CD14-positive monocyte (primary cell): Measurements from ENCODE around the gene GRM4. TPM values are rescaled to one million over a fixed set of nuclear protein-coding genes. Genes with fewer than 3 reads are reported as not detected.

Experiments used
- DNase-seq, 3 donors: peaks; one replicate each; pipeline ENCODE4 v3.0.0-alpha.2; 2011 to 2022
- H2AFZ ChIP-seq: 2 replicates; pipeline ENCODE4 v1.6.0; 2012; ENCODE audit warnings: mild to moderate bottlenecking, low read depth, low read length, inconsistent platforms; ENCODE audit not compliant: insufficient read depth, poor library complexity, severe bottlenecking
- H3K27ac ChIP-seq, 2 donors: 1 replicate in 1 of 2; 2 replicates in 1 of 2; pipeline ENCODE4 v1.5.1; 2012 to 2013; ENCODE audit warnings: low read length in 2 of 2, control low read depth in 1 of 2, inconsistent platforms in 1 of 2, low read depth in 1 of 2, mild to moderate bottlenecking in 1 of 2
- H3K27me3 ChIP-seq, 2 donors: one replicate each; pipeline versions ENCODE4 v1.6.0 to v1.6.1; 2011 to 2013; ENCODE audit warnings: low read length in 2 of 2; ENCODE audit not compliant: control insufficient read depth in 2 of 2, insufficient read depth in 2 of 2
- H3K36me3 ChIP-seq, 2 donors: replicated peaks in 1 of 2; 1 replicate in 1 of 2; 2 replicates in 1 of 2; pipeline versions ENCODE4 v1.5.1 to v1.6.1; 2012 to 2013; ENCODE audit warnings: low read length in 2 of 2, control low read depth in 1 of 2, inconsistent platforms in 1 of 2, mild to moderate bottlenecking in 1 of 2; ENCODE audit not compliant: insufficient read depth in 2 of 2, control insufficient read depth in 1 of 2
- H3K4me1 ChIP-seq, 2 donors: 1 replicate in 1 of 2; 2 replicates in 1 of 2; pipeline versions ENCODE4 v1.5.1 to v1.6.1; 2012 to 2013; ENCODE audit warnings: low read length in 2 of 2, control low read depth in 1 of 2, inconsistent platforms in 1 of 2, mild to moderate bottlenecking in 1 of 2, moderate library complexity in 1 of 2; ENCODE audit not compliant: insufficient read depth in 2 of 2, control insufficient read depth in 1 of 2
- H3K4me2 ChIP-seq: replicated peaks from 2 replicates; pipeline ENCODE3; 2012; ENCODE audit warnings: low read length, moderate library complexity, mild to moderate bottlenecking; ENCODE audit not compliant: poor library complexity, severe bottlenecking; ENCODE audit errors: extremely low read depth
- H3K4me3 ChIP-seq, 3 experiments: fragments of 200-600 bp in 1 of 3; sonication (generic) in 1 of 3; replicated peaks in 1 of 3; 1 replicate in 2 of 3; 2 replicates in 1 of 3; pipeline ENCODE4 v1.5.1; 2011 to 2013; ENCODE audit warnings: low read length in 3 of 3, mild to moderate bottlenecking in 3 of 3, control low read depth in 2 of 3, low read depth in 2 of 3, inconsistent platforms in 1 of 3, moderate library complexity in 1 of 3
- H3K79me2 ChIP-seq: 2 replicates; pipeline ENCODE4 v1.6.0; 2012; ENCODE audit warnings: mild to moderate bottlenecking, control low read depth, inconsistent platforms, low read length, moderate library complexity; ENCODE audit not compliant: insufficient read depth
- H3K9ac ChIP-seq: 2 replicates; pipeline ENCODE4 v1.6.0; 2017; ENCODE audit warnings: low read length, mild to moderate bottlenecking; ENCODE audit not compliant: insufficient read depth, poor library complexity, severe bottlenecking
- H3K9me3 ChIP-seq, 2 donors: replicated peaks in 1 of 2; 1 replicate in 1 of 2; 2 replicates in 1 of 2; pipeline versions ENCODE4 v1.5.1 to v1.6.1; 2012 to 2013; ENCODE audit warnings: low read length in 2 of 2, control low read depth in 1 of 2; ENCODE audit not compliant: control insufficient read depth in 1 of 2, insufficient read depth in 1 of 2
- H4K20me1 ChIP-seq: 2 replicates; pipeline ENCODE4 v1.6.0; 2012; ENCODE audit warnings: mild to moderate bottlenecking, low read length, control low read depth, moderate library complexity; ENCODE audit not compliant: insufficient read depth
- H3K27ac Mint-ChIP-seq, 7 donors: one replicate each; pipeline ENCODE4 v1.8.0; 2020; ENCODE audit warnings: mild to moderate bottlenecking in 7 of 7, mixed read lengths in 7 of 7, moderate library complexity in 6 of 7, inconsistent platforms in 2 of 7
- H3K27me3 Mint-ChIP-seq, 3 donors: one replicate each; pipeline ENCODE4 v1.8.0; 2021 to 2022; ENCODE audit warnings: low read depth in 3 of 3, mild to moderate bottlenecking in 3 of 3, mixed read lengths in 3 of 3, moderate library complexity in 3 of 3, inconsistent platforms in 1 of 3
- H3K36me3 Mint-ChIP-seq, 2 donors: one replicate each; pipeline ENCODE4 v1.8.0; 2020; ENCODE audit warnings: mixed read lengths in 2 of 2, inconsistent platforms in 1 of 2, mild to moderate bottlenecking in 1 of 2
- H3K4me1 Mint-ChIP-seq: one replicate; pipeline ENCODE4 v1.8.0; 2020; ENCODE audit warnings: mild to moderate bottlenecking, mixed read lengths
- H3K4me3 Mint-ChIP-seq, 2 donors: one replicate each; pipeline ENCODE4 v1.8.0; 2020; ENCODE audit warnings: mild to moderate bottlenecking in 2 of 2, mixed read lengths in 2 of 2, moderate library complexity in 1 of 2
- H3K9me3 Mint-ChIP-seq, 7 donors: one replicate each; pipeline ENCODE4 v1.8.0; 2020 to 2022; ENCODE audit warnings: mixed read lengths in 7 of 7, mild to moderate bottlenecking in 6 of 7, moderate library complexity in 6 of 7, inconsistent platforms in 2 of 7
- CTCF ChIP-seq: fragments of 200-600 bp; IDR thresholded peaks from one replicate; pipeline ENCODE4 v1.8.0; 2022; ENCODE audit warnings: antibody characterized with exemption, mild to moderate bottlenecking
- WGBS: methylation state at CpG from one replicate; pipeline ENCODE4 v1.1.5; 2013; ENCODE audit warnings: missing lambda C conversion rate; ENCODE audit not compliant: insufficient coverage; 5-methylcytosine and 5-hydroxymethylcytosine counted together
- intact Hi-C, 2 donors: fragments of 100-400 bp; cut with micrococcal nuclease; formaldehyde crosslinking; loops; one replicate each; pipeline versions ENCODE4 v1.15.0 to v1.15.1; 2023
- polyA plus RNA-seq, 3 donors: library from polyadenylated mRNA; depleted of rRNA in 1 of 3; unstranded in 2 of 3; stranded (reverse) in 1 of 3; fragments of 300-500 nt in 2 of 3; fragments of >200 nt in 1 of 3; fragmentation: Illumina TruSeq in 2 of 3; gene quantifications; 1 replicate in 2 of 3; 2 replicates in 1 of 3; pipeline ENCODE4 v1.2.3, GENCODE V29; 2012 to 2021

Gene GRM4
- polyA plus RNA-seq, 3 donors, result not detected

- no peaks in the 10 kb centered on the region for H3K79me2 ChIP-seq
- no peak overlapping the region for H3K27ac ChIP-seq
- H3K27me3 Mint-ChIP-seq, result peaks cover 5 to 12% (median 6%) of the 10 kb centered on the region in 3 donors
- H3K4me1 Mint-ChIP-seq, result no peaks in the 10 kb centered on the region
- intact Hi-C loops, result no loop called here
- no peaks in the 10 kb centered on the region for H3K36me3 ChIP-seq
- H3K9me3 ChIP-seq, result no peaks in the 10 kb centered on the region
- no peak for TF ChIP-seq CTCF
- H2AFZ ChIP-seq, result no peak overlapping the region
- H3K9ac ChIP-seq, result no peak overlapping the region
- peaks cover 0 to 2% (median 0%) of the 10 kb centered on the region in 7 donors for H3K9me3 Mint-ChIP-seq
- H3K27me3 ChIP-seq, result no peaks in the 10 kb centered on the region
- H3K4me2 ChIP-seq, result no peak overlapping the region
- no peak overlapping the region for H3K27ac Mint-ChIP-seq
- H4K20me1 ChIP-seq, result no peaks in the 10 kb centered on the region
- no peak overlapping the region for H3K4me3 Mint-ChIP-seq
- DNase-seq, result no peak
- H3K36me3 Mint-ChIP-seq, result no peaks in the 10 kb centered on the region
- no peak overlapping the region for H3K4me3 ChIP-seq
- no peaks in the 10 kb centered on the region for H3K4me1 ChIP-seq
- 64% methylated on average over 6 of the region's 6 CpGs for WGBS
These were observed 35.3 kb downstream of the GRM4 start for GRCh38 chr6:34110610-34111009.

- Histone ChIP-seq H3K36me3 (no peaks in the 10 kb centered on the region), H2AFZ (no peak overlapping the region), H3K4me3 (no peak overlapping the region), H4K20me1 (no peaks in the 10 kb centered on the region), H3K4me2 (no peak overlapping the region), H3K9ac (no peak overlapping the region), H3K4me1 (no peaks in the 10 kb centered on the region), H3K79me2 (no peaks in the 10 kb centered on the region), H3K9me3 (no peaks in the 10 kb centered on the region), H3K27ac (no peak overlapping the region), H3K27me3 (no peaks in the 10 kb centered on the region)
- Mint-ChIP-seq H3K27me3 (peaks cover 5 to 18% (median 5%) of the 10 kb centered on the region in 3 donors), H3K4me3 (no peak overlapping the region), H3K27ac (no peak overlapping the region), H3K4me1 (no peaks in the 10 kb centered on the region), H3K36me3 (no peaks in the 10 kb centered on the region), H3K9me3 (no peaks in the 10 kb centered on the region)
- WGBS, result 86% methylated on average over 9 of the region's 9 CpGs
- no peak for DNase-seq
- intact Hi-C loops, result no loop called here
- no peak for TF ChIP-seq CTCF
These were observed 37.7 kb downstream of the GRM4 start for GRCh38 chr6:34108176-34108575.
